KOPT-K1 (cell line): ENCODE data around the gene CHD3.

Experiments used
- H3K27ac ChIP-seq: fragments of 200-600 bp; sonication (generic); 2 replicates; pipeline ENCODE4 v1.5.1; 2016; ENCODE audit warnings: antibody characterized with exemption, mild to moderate bottlenecking, low read depth, low read length; ENCODE audit not compliant: poor library complexity, severe bottlenecking
- H3K36me3 ChIP-seq: fragments of 200-600 bp; sonication (generic); 2 replicates; pipeline ENCODE4 v1.5.1; 2017; ENCODE audit warnings: antibody characterized with exemption, mild to moderate bottlenecking, low read length, moderate library complexity; ENCODE audit not compliant: insufficient read depth
- H3K9me3 ChIP-seq: fragments of 200-600 bp; sonication (generic); 2 replicates; pipeline ENCODE4 v1.5.1; 2017; ENCODE audit warnings: antibody characterized with exemption, low read length, mild to moderate bottlenecking; ENCODE audit not compliant: insufficient read depth, poor library complexity, severe bottlenecking

CHD3 gene

DNA sequence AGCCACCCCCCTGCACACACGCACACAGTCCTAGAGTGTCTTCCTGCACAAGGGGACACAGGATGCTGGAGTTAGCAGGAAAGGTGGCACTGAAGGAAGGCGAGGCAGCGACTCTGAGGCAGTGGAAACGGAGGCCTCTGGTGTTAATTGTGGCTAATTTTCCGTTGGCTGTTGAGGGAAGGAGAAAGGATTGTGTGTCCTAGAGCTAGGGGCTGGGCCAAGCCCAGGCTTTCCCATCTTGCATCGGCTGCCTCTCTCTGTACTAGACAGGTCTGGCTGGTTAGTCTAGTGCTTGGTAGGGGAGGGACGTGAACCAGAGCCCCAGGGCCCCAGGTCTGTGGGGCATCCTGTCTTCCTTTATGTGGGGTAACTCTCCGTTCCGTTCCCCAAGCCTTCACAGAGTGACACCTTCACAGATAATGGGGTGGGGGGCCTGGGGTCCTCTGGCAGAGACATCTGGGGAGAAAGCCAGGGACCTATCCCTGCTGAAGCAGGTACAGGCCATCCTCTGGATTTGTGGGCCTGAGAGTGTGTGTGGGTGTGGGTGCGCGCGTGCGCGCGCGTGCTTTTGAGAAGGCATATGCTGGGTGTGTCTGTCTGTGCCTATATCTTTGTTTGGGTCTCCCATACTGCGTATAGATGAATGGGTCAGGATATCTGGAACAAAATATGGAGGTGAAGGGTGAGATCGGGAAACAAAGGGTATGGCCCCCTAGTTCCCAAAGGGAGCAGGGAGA, at the start of gene CHD3:
CHD3 (plus strand) TSS at position 606 of the 737 bp plus-strand sequence. CDS start 212 bp downstream, outside the sequence.
- Histone ChIP-seq H3K9me3 (no peaks in the 10 kb centered on the region), H3K27ac (peak within 1 kb of the TSS; percentile 93), H3K36me3 (peaks cover 38% of the 10 kb centered on the region)

DNA sequence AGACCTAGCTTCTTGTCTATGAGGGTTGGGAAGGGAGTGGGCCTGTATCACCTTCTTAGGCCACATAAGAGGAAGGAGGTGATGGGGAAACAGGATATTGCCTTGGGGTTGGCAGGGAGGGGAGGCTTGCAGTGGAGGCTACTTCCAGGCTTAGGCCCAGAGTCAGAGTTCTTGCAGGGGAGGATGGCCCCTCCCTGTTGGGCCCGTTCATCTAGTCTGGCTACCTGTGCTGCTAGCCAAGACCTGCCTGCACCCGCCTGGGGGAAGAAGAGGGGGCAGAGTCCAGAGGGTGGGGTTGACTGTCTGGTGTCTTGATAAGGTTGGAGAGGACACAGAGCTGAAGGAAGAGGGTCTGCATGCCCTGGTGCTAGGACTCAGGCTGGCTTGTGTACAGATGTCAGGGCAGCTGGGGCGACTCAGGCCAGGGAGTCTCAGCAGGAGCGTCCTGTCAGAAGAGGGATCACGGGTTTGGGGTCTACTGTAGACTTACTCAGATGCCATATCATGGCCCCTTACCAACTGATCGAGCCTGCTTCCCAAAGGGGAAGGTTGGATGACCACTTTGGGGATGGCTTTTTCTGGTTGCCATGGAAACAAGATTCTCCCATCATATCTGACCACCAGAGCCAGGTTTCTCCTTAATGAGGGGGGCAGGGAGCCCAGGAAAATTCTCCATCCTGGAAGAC, 49.3 kb upstream of the CHD3 start:
- Histone ChIP-seq H3K36me3 (0 out of 2 replicates have a peak, but pooled peaks cover 6% of the 10 kb centered on the region), H3K27ac (peak overlapping the region; percentile 17), H3K9me3 (no peaks in the 10 kb centered on the region)

DNA sequence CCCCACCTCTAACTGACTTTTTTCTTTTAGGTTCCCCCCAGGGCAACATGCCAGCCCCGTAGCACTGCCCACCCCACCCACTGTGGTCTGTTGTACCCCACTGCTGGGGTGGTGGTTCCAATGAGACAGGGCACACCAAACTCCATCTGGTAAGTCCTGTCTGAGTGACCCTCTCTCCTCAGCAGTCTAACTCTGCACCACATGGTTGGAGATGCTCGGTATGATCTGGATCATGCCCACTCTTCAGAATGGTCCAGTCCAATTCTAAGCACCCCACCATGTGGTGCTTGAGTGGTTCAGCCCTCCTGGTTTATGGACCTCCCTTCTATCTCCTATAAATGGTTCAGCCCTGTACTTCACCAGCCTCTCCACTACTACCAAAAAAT, 48.7 kb upstream of the CHD3 start:
- 0 out of 2 replicates have a peak, but pooled peaks cover 6% of the 10 kb centered on the region for H3K36me3 ChIP-seq
- no peak overlapping the region for H3K27ac ChIP-seq
- H3K9me3 ChIP-seq: no peaks in the 10 kb centered on the region

DNA sequence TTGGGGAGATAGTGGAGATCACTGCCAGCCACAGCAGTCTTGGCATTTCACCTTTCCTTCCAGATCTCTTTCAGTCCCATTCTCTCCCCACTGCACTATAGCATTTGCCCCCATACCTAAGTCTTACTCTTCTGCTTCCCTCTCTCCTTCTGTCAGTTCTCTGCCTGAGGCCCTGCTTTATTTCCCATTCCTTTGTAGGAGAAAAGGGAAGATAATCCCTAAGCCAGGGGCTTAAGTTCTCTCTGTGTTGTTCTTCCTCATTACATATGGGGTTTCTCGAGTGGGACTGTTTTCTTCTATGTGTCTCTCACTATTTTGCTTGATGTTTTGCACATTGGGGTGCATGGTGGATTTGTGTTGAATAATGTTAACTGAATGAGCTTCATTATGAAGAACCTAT, 48.1 kb upstream of the CHD3 start:
- Histone ChIP-seq H3K9me3 (no peaks in the 10 kb centered on the region), H3K36me3 (0 out of 2 replicates have a peak, but pooled peaks cover 10% of the 10 kb centered on the region), H3K27ac (no peak overlapping the region)

DNA sequence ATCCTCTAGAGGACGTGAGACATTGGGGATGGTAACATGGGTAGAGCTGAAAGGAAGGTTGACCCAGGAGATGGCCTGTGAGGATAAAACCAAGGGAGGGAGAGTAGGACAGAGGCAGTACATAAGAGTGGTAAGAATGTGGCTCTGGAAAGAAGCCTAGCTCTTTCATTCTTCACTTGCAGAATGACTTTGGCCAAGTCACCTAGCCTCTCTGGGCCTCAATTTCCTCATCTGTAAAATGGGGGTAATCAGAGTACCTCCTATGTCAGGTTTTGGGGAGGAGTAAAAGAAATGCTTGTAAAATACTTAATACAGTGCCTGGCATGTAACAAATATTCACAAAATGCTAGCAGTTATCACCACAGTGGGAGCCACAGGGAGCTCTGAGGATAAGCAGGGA, 47.7 kb upstream of the CHD3 start:
- Histone ChIP-seq H3K36me3 (0 out of 2 replicates have a peak, but pooled peaks cover 14% of the 10 kb centered on the region), H3K9me3 (no peaks in the 10 kb centered on the region), H3K27ac (no peak overlapping the region)

DNA sequence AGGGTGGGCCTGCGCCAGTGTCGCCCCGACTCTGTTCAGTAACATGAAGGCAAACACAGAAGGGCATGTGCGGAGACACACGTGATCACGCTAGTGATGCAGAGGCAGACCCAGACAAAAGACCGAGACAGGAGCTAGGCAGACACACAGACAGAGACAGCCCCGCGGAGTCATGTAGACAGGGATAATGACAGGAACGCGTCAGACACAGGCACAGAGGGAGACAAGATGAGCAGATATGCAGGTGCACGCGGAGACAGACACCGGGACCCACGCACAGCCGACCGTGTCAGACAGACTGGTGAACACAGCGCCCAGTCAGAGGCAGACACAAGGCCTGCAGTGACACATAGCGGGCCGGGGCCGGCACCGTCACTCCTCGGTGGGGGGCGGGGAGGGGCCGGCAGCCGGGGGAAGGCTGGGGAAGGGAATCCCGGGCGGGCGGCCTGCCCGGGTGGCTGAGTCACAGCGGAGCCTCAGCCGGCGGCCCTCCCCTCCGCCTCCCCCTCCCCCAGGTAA, 47.1 kb upstream of the CHD3 start:
- peak overlapping the region; percentile 64 for H3K27ac ChIP-seq
- H3K9me3 ChIP-seq: no peaks in the 10 kb centered on the region
- peaks cover 20% of the 10 kb centered on the region for H3K36me3 ChIP-seq

DNA sequence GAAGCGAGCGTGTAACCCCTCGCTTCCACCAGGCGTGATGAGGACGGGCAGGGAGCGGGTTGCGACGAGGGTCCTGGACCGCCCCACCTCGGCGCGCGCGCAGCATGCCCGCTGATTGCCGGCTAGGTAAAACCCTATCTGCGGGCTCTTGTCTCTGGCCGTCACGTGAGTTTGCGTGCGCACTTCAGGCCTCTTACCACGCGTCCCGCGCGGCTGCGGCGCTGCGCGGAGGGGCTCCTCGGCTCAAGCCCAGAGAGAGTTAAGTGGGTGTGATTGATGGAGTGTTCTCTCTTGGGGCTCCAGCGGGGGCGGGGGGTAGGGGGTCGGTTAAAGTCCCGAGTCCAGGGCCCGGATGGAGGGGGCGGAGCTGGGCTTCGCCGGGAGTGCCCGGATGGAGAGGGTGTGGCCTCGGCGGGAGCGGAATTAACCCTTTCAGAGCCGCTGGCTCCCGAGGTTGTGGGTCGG, 46.6 kb upstream of the CHD3 start:
- H3K9me3 ChIP-seq: no peaks in the 10 kb centered on the region
- peaks cover 25% of the 10 kb centered on the region for H3K36me3 ChIP-seq
- H3K27ac ChIP-seq: peak overlapping the region; percentile 64

DNA sequence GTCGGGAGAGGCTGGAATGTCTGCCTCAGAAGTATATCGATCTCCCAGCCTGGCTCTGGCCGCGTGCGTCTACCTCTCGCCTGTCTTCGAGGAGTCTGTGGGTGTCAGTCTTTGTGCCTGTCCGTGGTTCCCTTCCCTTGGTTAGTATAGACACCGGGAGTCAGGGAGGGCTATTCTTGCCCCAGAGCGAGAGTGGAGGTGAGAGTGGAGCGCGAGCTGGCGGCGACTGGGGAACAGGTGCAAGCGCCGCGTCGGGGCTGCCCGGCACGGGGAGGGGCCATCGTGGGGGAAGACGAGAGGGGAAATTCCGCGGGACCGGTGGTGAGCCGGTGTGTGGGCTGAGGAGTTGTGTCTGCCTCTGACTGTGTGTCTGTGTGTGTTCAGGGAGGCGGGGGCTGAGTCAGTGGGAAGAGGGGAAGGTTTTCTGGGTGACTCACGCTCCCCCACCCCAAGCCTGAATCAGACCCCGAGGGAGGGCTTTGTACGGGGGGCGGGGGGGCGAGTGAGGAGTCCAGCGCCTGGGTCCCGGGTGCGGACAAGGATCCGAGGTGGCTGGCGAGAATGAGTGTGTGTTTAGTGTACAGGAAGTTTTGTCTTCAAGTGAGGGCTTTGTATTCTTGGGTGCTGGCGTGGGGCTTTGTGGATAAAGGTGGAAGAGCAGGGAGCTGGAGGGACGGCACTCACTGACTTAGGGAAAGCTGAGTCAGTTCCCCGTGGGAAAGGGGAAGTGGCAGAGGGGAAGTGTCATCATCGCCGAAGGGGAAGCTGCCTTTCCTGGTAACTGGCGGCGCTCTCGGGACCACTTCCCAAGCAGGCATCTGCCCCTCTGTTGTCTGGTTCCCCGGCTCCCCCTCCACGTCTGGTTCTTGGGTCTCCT, 46.0 kb upstream of the CHD3 start:
- no peaks in the 10 kb centered on the region for H3K9me3 ChIP-seq
- peaks cover 31% of the 10 kb centered on the region for H3K36me3 ChIP-seq
- peak overlapping the region; percentile 64 for H3K27ac ChIP-seq

DNA sequence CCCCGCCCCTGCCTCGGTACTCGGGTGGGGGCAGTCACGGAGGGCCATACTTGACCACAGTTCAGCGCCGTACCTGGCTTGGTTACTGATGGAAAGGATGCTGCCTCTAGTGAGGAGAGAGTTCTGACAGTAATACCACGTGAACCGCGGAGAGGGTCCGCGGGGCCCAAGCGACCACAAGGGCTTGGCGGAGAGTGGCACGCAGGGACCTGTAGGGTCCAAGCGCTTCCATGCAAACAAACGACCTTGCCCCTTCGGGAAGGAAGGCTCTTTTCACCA, 45.4 kb upstream of the CHD3 start:
- peaks cover 35% of the 10 kb centered on the region for H3K36me3 ChIP-seq
- peak overlapping the region; percentile 64 for H3K27ac ChIP-seq
- H3K9me3 ChIP-seq: no peaks in the 10 kb centered on the region

DNA sequence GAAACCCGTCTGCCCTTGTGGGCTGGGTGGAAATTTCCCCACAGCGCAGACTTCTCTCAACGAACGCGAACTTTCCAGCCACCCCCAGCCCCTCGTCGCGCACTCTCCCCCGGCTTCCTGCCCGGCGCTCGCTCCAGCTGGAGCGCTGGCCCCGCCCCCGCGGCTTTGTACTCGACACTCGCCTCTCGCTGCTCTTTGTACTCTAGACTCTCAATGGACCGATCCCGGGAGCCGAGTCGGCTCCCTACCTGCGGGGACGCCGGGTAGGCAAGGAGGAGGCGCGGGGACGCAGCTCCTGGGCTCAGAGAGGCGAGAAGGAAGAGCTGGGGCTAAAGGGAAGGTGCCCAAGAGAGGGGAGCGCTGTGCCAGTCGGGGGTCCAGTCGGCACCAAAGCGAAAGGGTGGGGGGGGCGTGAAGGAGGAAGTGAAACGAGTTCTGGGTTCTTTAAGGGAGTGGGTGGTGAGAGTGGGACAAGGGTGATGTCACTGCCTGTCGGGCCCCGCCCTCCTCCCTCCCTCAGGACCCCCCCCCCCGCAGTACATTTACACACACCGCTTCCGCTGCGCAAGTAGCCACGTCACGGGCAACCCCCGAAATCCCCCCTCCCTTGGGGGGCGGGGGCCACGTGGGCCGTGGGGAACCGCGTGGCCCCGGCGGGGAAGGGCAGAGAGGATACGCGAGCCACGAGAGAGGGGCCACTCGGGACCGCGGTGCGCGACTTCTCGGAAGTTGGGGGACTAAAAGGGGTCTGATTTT, 44.9 kb upstream of the CHD3 start:
- no peaks in the 10 kb centered on the region for H3K9me3 ChIP-seq
- peaks cover 40% of the 10 kb centered on the region for H3K36me3 ChIP-seq
- H3K27ac ChIP-seq: peak overlapping the region; percentile 64

DNA sequence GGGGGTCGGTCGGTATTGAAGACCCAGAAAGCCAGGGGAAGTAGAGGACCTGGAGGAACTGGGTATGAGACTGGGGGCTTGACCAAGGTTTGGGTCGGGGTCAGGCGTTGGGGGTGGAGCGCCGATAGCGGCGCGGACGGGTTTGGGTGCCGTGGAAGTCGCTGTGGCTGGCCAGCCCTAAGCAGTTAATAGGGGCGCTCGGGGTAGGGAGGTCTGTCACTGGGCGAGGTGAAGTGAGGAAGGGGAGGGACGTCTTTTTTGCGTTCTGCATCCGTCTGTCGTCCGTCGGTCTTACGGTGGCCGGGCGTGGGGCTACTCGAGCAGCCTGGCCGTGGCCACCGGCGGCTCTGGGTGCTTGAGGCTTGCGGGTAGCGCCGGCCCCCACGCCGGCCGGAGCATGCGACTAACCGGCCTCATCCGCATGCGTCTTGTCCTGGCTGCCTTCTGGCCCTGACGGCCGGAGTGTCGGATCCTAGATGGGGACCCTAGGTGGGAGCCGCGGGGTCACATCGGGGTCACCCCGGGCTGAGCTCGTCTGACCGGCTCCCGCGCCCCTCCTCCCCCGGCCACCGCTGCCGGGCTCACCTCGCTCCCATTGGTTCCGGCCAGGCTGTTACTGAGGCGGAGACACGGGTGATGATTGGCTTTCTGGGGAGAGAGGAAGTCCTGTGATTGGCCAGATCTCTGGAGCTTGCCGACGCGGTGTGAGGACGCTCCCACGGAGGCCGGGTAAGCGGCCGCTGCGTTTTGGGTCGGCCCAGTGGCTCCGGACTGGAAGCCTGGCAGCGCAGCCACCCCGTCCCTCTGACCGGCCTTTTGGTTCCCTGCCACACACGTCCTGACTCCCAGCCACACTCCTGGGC, 44.1 kb upstream of the CHD3 start:
- Histone ChIP-seq H3K27ac (peak overlapping the region; percentile 64), H3K36me3 (peaks cover 47% of the 10 kb centered on the region), H3K9me3 (no peaks in the 10 kb centered on the region)

DNA sequence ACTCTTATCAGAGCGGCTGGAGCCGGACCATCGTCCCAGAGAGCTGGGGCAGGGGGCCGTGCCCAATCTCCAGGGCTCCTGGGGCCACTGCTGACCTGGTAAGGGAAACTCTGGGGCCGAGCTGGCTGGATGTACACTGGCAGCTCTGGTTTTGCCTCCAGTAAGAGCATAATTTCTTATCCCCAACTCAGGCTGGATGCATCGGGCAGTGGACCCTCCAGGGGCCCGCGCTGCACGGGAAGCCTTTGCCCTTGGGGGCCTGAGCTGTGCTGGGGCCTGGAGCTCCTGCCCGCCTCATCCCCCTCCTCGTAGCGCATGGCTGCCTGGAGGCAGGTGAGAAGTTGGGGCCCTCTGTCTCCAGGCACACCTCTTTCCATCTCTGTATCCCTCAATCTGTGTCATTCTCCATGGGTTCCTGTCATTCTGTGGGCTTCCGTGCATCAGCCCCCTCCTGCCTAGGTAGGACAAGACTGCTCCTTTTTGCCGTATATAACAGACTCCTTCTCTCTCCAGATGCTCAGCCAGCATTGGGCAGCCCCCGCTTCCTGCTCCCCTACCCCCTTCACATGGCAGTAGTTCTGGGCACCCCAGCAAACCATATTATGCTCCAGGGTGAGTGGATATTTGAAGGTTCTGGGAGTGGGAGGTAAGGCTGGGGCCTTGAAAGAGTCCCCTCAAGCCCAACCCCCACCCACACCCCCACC, 43.1 kb upstream of the CHD3 start:
- Histone ChIP-seq H3K36me3 (peaks cover 56% of the 10 kb centered on the region), H3K27ac (peak overlapping the region; percentile 64), H3K9me3 (no peaks in the 10 kb centered on the region)

DNA sequence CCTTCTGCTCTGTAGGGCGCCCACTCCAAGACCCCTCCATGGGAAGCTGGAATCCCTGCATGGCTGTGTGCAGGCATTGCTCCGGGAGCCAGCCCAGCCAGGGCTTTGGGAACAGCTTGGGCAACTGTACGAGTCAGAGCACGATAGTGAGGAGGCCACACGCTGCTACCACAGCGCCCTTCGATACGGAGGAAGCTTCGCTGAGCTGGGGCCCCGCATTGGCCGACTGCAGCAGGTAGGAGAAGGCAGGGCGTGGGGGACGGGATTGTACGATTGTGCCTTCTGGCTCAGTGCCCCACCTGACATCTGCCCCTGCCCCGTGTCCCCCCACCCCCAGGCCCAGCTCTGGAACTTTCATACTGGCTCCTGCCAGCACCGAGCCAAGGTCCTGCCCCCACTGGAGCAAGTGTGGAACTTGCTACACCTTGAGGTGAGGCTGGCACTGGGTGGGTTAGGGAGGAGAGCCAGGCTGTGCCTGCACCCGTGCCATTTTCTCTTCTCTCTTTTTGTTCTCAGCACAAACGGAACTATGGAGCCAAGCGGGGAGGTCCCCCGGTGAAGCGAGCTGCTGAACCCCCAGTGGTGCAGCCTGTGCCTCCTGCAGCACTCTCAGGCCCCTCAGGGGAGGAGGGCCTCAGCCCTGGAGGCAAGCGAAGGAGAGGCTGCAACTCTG, 42.4 kb upstream of the CHD3 start:
- H3K36me3 ChIP-seq: peaks cover 58% of the 10 kb centered on the region
- no peak overlapping the region for H3K27ac ChIP-seq
- H3K9me3 ChIP-seq: no peaks in the 10 kb centered on the region
